Medulla oblongata (tissue), 1 donor: ENCODE results near the gene ZNF26.
"Not testable (repeated sequence)": the region's sequence is repeated elsewhere in the genome, so short reads cannot be mapped to it uniquely, and the experiment has no call there.

Experiments
- DNase-seq: peaks from one replicate; pipeline ENCODE4 v3.0.0-alpha.2; 2015; ENCODE audit errors: extremely low spot score

Gene ZNF26, protein sequence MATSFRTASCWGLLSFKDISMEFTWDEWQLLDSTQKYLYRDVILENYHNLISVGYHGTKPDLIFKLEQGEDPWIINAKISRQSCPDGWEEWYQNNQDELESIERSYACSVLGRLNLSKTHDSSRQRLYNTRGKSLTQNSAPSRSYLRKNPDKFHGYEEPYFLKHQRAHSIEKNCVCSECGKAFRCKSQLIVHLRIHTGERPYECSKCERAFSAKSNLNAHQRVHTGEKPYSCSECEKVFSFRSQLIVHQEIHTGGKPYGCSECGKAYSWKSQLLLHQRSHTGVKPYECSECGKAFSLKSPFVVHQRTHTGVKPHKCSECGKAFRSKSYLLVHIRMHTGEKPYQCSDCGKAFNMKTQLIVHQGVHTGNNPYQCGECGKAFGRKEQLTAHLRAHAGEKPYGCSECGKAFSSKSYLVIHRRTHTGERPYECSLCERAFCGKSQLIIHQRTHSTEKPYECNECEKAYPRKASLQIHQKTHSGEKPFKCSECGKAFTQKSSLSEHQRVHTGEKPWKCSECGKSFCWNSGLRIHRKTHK

DNA sequence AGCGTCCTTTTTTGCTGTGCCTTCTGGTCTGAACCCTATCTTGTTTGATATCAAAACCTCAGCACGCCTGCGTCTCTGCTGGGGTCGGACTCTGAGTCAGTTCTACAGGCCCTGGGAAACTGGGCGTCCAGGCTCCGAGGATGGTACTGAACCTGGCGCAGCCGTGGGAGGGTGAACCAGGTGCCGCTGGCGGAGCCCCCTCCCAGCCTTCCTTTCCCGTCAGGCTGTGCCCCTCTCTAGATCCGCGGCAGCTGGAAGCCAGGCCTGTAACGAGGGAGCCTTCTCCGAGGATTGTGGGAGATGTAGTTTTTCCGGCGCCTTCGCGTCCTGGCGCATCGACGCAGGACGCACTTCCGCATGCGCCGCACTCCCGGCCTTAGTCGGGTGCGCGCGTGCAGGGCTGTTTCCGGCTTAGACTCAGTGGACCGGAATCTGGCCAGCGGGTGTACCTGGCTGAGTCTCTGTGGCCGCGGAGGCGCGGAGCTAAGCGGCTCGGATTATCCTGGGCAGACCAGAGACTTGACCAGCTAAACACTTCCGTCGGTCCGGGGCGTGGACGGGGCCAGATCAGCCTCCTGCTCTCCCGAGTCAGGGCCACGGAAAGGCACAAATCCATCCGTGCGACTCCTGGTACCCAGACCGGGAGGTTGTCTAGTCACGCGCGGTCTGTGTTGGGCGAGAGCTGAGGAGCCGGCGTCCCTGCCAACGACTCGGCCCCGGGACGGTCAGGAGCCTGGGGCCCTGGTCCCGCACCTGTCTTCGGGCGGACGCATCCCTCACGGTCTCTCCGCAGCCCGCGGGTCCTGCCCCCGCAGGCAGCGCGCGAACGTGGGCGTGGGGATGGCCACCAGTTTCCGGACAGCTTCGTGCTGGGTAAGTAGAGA is at the start of gene ZNF26:
Gene ZNF26 (plus strand): TSS at position 367 of the 884 bp plus-strand sequence. CDS start 474 bp downstream, at position 841.
- peak; percentile 97 for DNase-seq

DNA sequence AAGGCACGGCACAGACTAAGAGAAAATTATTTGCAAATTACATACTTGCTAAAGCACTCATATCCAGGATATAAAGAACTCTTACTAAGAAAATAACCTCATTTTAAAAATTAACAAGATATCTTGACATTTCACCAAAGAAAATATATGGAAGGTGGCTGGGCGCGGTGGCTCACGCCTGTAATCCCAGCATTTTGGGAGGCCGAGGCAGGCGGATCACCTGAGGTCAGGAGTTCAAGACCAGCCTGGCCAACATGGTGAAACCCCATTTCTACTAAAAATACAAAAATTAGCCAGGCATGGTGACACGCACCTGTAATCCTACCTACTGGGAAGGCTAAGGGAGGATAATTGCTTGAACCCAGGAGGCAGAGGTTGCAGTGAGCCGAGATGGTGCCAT is 49.2 kb upstream of the ZNF26 start:
- DNase-seq, result not testable (repeated sequence)

DNA sequence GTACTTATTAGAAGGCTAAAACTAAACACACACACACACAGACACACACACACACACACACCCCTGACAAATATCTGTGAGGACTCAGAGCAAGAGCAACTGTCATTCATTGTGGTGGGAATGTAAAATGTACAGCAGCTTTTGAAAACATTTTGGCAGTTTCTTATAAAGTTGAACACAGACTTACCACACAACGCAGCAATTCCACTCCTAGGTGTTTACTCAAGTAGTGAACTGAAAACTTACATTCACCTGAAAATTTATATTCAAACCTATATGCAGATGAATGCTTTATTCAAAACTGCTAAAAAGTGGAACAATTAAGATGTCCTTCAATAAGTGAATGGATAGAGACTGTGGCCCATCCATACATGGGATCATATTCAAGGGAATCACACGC is 48.7 kb upstream of the ZNF26 start:
- no peak for DNase-seq

DNA sequence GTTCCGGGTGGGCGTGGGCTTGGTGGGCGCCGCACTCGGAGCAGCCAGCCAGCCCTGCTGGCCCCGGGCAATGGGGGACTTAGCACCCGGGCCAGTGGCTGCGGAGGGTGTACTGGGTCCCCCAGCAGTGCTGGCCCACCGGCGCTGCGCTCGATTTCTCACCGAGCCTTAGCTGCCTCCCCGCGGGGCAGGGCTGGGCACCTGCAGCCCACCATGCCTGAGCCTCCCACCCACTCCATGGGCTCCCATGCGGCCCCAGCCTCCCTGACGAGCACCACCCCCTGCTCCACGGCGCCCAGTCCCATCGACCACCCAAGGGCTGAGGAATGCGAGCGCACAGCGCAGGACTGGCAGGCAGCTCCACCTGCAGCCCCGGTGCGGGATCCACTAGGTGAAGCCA is 47.4 kb upstream of the ZNF26 start:
- DNase-seq, result not testable (repeated sequence)

DNA sequence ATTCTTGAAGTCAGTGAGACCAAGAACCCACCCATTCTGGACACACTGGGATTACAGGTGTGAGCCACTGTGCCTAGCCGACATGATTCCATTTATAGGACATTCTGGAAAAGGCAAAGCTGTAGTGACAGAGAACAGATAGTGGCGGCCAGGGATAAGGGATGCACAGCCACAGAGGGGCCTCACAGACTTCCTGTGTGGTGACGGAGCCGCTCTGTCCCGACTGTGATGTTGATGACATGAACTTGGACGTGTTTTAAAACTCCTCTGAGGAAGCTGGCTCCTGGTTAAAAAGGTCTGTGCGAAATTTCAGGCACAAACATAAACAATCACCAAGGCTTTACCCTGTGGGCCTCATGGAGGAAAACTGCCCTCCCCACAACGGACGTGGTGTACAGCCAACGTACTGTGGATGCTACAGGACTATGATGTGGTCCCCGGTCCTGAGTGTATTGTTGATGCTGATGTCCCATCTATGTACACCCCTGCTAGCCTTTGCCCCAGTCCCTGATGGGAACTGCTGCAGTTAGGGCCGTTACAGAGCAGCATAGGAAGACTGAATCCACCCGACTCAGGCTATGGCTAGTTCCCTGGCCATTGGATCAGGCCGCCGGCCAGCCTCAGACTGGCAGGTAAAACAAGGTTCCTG is 46.0 kb upstream of the ZNF26 start:
- DNase-seq, result no peak

DNA sequence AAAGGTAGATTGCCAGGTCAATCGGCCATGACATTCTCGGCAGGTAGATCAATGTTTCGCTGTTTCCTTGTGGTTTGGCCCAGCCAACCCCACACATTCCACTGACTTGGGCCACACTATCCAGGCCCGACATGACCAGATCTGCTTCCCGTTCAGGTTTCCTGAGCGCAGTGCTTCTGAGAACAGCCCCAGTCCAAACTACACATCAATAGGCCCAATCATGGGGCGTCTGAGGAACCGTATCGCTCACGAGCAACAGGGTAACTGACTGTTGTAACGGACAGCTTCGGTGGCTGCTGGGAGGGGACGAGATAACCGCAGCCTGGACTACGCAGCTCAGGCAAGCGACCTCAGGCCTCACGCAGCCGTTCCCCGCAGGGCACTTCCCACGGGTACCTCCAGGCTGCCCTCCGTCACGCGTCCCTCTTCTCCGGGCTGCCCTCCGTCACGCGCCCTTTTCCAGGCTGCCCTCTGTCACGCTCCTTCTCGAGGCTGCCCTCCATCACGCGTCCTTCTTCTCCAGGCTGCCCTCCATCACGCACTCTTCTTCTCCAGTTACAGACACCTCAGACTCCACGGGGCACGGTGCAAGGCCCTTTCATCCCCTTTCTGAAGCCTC is 44.7 kb upstream of the ZNF26 start:
- DNase-seq, result no peak

DNA sequence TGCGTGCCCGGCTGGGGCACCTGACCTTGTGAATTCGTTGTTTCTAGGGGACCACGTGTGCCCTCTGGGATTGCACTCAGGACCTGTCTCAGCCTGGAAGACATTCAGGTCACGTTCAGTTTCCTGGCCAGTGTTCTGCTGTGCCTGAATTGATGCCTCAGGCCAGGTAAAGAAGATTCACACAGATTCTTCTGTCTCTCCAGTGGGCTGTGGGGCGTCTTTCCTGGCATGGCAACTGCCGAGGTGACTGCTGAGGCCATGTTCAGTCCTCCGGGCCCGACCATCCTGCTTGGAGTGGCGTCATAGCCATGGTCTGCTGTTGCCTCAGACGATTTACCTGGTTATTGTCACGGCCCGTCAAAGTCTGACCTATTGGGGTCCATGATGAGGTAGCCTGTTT is 43.6 kb upstream of the ZNF26 start:
- no peak for DNase-seq

DNA sequence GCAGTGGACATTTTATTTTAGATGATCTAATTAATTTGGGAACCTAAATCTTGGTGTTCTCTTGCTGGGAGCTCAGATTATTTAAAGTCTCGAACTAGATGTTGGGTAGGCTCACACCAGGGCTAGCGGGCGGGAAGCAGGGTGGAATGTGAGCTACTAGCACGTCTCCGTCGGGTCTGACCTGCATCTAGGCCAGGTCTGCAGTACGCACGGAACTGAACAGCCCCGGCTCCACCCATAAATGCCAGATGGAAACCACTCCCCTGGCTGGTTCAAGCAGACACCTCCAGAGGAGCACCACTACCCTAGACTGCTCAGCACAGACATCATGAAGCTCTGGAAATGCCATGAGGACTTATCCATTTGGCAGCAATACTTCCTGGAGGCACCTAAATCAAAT is 40.4 kb upstream of the ZNF26 start:
- no peak for DNase-seq

DNA sequence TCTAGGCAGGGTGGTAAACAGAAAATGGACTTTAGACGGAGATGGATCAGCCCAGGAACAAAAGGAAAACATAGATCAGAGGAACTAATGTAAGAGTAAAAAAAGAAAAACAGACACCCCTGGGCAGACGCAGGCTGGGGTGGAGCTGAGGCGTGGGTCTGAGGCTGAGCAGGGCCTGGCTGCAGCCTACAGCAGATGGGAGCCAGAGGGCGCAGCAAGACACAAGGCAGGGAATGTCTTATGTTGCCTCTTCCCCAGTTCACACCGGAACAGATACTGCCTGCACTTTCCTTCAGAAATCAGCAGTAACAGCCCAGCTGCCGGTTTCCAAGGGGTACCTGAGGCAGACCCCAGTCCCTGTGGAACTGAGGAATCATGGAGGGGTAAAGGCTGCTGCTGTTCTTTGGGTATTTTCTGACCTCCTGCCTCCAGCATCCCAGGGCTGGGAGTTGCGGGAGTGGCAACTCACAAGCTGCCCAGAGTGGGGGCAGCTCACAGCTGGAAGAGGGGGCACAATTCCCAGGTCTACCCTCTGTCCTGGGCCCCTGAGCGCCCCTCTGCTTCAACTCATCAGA is 39.8 kb upstream of the ZNF26 start:
- DNase-seq, result no peak

DNA sequence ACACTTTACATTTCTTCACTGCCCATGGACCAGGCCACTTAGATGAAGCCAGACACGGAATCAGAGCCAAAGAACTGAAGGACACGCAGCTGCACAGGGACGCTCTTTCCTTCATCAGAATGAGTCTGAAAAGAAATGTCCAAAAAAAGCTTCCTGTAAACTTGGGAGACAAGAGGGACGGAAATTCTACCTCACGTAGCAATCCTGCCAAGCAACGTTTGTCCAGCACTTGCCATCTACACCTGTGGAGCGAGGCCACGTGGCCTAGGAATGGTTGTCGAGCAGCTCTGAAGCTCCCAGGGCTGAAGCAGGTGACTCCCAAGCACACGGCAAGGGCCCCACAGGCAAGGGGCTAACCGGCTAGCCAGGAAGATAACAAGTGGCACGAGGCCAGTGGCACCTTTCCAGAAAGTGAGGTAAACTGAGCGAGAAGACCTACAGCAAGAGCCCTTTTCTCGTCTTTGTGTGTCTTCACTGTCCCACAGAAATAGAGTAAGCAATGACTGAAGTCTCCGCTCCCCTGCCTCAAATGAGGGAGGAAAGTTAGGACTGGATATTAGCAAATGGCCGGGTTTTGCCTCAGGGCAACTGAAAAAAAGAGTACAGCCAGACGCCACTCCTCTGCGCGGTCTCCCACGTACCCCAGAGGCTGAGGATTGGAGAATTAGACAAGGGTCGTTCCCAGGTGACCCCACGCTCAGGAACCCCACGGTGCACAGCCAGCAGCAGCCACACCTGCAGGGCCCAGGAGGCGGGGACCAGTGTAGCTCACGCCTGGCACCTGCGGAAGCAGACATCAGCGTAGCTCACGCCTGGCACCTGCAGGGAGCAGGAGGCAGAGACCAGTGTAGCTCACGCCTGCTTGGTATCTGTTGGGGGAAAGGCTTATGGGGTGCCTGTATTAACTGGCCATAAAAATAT is 37.8 kb upstream of the ZNF26 start:
- no peak for DNase-seq

DNA sequence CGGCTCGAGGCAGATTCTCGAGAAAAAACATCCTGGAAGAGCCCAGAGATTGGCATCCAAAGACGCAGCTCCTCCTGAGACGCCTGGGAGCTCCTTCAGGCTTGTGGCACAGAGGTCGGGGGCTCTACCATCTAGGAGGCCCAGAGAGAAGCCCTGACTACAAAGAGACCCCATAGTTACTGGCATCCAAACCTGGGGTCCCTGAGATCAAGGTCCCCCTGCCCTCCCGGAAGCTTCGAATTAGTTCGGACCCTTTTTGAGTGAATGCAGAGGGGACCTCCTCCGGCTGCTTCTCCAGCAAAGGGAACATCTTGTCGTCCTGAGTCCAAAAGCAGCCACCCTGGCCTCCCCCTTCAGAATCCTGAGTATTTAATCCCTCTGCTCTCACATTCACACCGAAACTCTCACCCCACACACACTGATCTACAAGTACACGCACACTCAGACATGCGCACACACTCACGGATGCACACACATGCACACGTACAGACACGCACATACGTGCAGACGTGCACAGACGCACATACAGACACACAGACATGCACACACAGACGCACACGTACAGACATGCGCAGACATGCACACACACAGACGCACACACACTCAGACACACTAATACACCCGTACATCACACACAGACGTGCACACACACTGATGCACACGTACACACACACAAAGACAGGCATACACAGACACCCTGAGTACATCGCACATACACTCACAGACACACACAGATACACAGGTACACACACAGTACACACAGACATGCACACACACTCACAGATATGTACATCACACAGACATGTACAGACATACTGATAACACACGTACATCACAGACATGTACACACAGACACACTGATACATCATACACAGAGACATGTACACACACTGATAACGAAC is 36.0 kb upstream of the ZNF26 start:
- DNase-seq, result no peak

DNA sequence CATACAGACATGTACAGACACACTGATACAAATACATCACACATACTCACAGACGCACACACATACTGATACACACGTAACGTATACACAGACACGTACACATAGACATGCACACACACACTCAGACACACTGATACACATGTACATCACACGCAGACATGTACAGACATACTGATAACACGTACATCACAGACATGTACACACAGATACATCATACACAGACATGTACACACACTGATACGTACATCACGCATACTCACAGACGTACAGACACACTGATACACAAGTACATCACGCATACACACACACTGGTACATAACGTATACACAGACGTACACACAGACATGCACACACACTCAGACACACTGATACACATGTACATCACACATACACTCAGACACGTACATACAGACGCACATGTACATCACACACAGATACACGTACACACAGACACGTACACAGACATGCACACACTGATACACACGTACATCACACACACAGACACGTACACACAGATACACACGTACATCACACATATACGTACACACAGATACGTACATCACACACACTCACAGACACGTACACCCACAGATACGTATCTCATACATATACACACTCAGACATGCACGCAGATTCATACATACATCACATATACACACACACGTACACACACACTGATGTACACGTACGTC is 35.2 kb upstream of the ZNF26 start:
- DNase-seq, result no peak

DNA sequence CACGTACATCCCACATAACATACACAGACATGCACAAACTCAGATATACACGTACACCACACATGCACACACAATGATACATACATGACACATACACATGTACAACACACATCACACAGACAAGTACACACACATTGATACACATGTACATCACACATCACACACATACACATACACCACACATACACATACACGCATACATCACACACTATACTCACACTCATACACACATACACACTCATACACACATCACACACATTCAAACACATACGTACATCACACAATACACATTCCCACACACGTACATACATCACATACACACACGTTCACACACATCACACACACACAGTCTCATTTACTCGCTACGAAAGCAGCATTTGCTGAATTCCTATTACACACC is 34.5 kb upstream of the ZNF26 start:
- no peak for DNase-seq

DNA sequence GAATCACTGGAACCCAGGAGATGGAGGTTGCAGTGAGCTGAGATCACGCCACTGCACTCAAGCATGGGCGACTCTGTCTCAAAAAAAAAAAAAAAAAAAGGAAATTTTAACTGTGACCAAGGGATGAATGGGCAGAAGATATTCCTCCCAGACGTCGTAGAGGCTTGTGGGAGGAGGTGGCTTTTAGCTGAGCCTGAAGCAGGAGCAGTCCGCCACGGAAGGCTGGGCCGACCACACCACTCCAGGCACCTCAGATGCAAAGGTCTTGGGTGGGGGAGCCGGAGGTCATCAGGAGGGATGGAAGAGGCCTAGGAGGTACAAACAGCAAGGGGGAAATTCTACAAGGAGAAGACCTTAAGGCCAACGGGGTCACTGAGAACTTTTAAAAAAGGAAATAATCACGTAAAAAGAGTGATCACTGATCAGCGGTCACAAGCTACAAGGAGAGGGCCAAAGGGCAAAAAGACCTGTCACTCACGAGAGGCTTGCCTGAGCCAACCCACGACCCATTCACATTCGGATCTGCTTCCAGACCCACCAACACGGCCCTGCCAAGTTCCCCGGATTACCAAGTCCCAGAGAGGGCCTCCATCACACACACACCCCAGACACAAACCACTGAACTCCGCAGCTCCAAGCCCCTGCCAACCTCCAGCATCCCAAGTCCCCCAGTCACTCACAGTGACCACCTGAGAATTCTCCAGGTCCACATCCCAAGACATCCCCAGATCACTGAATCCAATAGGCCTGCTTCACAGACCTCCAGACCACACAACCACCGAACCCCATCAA is 33.6 kb upstream of the ZNF26 start:
- no peak for DNase-seq

DNA sequence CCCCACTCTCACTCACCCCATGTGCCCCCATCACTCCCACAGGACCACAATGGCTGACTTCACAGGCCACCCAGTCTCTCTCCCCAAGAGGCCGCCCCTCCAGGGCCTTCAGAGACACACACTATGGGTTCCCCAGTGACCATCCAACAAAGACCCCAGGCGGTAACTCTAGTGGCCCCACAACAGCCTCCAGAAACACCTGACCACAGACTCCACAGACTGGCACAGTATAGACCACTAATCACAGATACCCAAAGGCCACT is 33.1 kb upstream of the ZNF26 start:
- DNase-seq, result no peak

DNA sequence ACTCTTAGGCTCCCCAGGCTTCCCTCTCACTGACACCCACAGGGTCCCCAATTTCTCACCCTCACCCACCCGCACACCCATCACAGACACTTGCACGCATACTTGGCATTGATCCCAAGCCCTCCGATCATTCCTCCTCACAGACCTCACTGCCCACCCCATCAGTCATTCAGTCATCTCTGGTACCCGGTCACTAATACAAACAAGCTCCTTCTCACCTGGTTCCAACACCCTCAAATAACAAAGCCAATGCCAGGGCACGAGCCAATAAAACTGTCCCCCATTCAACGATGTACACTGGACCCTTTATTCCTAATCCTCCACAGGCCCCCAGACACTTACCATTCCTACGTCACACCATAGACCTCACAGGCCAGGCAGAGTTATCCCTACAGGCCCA is 32.4 kb upstream of the ZNF26 start:
- DNase-seq, result no peak

DNA sequence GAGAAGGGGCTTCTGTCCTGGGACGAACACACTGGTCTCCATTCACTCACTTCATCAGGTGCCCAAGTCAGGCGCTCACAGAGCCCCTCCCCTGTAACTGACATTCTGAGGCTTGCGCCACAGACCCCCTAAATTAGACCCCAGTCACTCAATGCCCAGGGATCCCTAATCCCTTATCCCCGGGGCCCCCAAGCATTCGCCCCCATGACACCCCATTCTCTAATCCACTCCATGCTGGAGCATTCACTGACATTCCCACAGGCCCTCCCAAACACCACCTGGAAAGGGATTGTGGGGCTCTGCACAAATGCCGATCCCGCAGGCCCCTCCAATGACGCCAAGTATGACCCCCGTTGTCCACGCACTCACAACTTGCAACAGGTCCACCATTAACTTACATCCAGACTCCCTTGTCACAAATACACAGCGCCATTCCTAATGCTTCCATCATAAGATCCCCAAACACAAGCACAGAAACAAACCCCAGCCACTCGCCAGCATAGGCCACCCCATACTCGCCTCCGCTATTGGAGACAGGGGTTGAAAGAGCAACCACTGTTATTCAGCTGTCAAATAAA is 31.6 kb upstream of the ZNF26 start:
- DNase-seq, result no peak
